ENCODE results near the gene IRS1. TPM values are rescaled to one million over a fixed set of nuclear protein-coding genes. Genes with fewer than 3 reads are reported as not detected.
A peak's percentile ranks its signal among the peaks of the same experiment; 100 is the strongest.

Gene IRS1
- total and polyA plus RNA-seq, 2 of the 4 experiments (the other 2 are of a cell fraction), result 21.1 to 37.1 TPM

GRCh38 chr2:226796012-226796839 lies 3.4 kb downstream of the IRS1 start:
- Histone ChIP-seq H3K9ac (ENCODE audit: low read depth, low read length) (peak overlapping the region; percentile 92), H3K27me3 (ENCODE audit: control insufficient read depth, insufficient read depth, low read length) (no peaks in the 10 kb centered on the region), H2BK5ac (ENCODE audit: low read depth, low read length, poor library complexity, severe bottlenecking) (peak overlapping the region; percentile 99), H3K14ac (replicated peaks; ENCODE audit: low read depth, low read length) (peak overlapping the region; percentile 99), H2AK9ac (replicated peaks; ENCODE audit: low read depth, low read length, poor library complexity) (peak overlapping the region; percentile 98), H3K18ac (ENCODE audit: low read depth, low read length) (peak overlapping the region; percentile 95), H2BK120ac (ENCODE audit: low read depth, low read length) (peak overlapping the region; percentile 86), H3K9me3 (ENCODE audit: control insufficient read depth, insufficient read depth, low read length) (no peaks in the 10 kb centered on the region), H3K79me1 (ENCODE audit: low read depth in 1 of 2, low read length in 2 of 2) (peaks cover 4 to 7% of the 10 kb centered on the region in 2 experiments; a peak in 3 of 4 replicates), H3K4me3 (ENCODE audit: insufficient read depth, low read depth, low read length) (peak overlapping the region; percentile 78), H2AK5ac (ENCODE audit: low read depth, low read length) (peak overlapping the region; percentile 28), H3K4ac (ENCODE audit: low read depth, low read length) (peak overlapping the region; percentile 89), H3K4me2 (ENCODE audit: low read depth, low read length) (peak overlapping the region; percentile 85), H3K36me3 (ENCODE audit: control insufficient read depth, insufficient read depth, low read length) (peaks cover 49% of the 10 kb centered on the region), H4K91ac (ENCODE audit: insufficient read depth, low read depth, low read length) (peak overlapping the region; percentile 91), H2AFZ (replicated peaks; ENCODE audit: low read length, poor library complexity) (peak overlapping the region; percentile 82), H2BK15ac (ENCODE audit: low read depth, low read length) (peak overlapping the region; percentile 72; the same call in 2 of the 3 replicates), H4K5ac (ENCODE audit: low read depth, low read length) (peak overlapping the region; percentile 76), H2BK20ac (ENCODE audit: low read depth, low read length) (peak overlapping the region; percentile 54), H3K4me1 (ENCODE audit: control insufficient read depth, insufficient read depth, low read length) (no peaks in the 10 kb centered on the region), H3K9me1 (ENCODE audit: insufficient read depth, low read length) (no peaks in the 10 kb centered on the region), H4K20me1 (ENCODE audit: insufficient read depth, low read length) (peaks cover 18% of the 10 kb centered on the region), H3K23ac (ENCODE audit: low read depth, low read length) (peak overlapping the region; percentile 84), H3K56ac (ENCODE audit: extremely low read depth, insufficient read depth, low read length) (peak overlapping the region; percentile 91), H4K8ac (ENCODE audit: low read depth in 2 of 2, low read length in 2 of 2) (peak overlapping the region; percentile 82 to 94), H3K27ac (ENCODE audit: insufficient read depth, low read length) (peak overlapping the region; percentile 97)
- 12% methylated on average over 7 of the region's 25 CpGs; no CpG with 5 or more reads in 1 of the 2 experiments for WGBS, 2 experiments (ENCODE audit: extremely low coverage in 2 of 2, insufficient read length in 1 of 2)
- dilution Hi-C loops (cut with HindIII; ENCODE audit: low sequenced_read_pairs, unreplicated experiment) (no loop called here), intact Hi-C loops (cut with micrococcal nuclease) (loop anchor here (1.0 to 10.0 kb wide), 5 partner anchors 69 to 765 kb away; no protein-coding TSS in a partner anchor), in situ Hi-C loops (cut with MboI; ENCODE audit: low sequenced_read_pairs) (loop anchor here (5.0 to 25.0 kb wide), 6 partner anchors 141 to 1684 kb away; no protein-coding TSS in a partner anchor)
- peak; percentile 14 for DNase-seq
- ChIA-PET CTCF (interaction anchor here (0.5 to 1.1 kb wide), 6 partner anchors 32 to 1127 kb away, joined by 3 read pairs; no protein-coding TSS in a partner anchor), POLR2A (ENCODE audit: unreplicated experiment) (interaction anchor here (0.6 to 1.4 kb wide), 4 partner anchors 29 to 365 kb away, joined by 3 to 4 read pairs (median 3); no protein-coding TSS in a partner anchor)
- no TSS peak for BruUV-seq (replicated peaks)
- no peak for ATAC-seq (ENCODE audit: low read depth)
- TF ChIP-seq FOS (IDR thresholded peaks at IDR 0.05; ENCODE audit: low read depth, low read length) (no peak), CHD1 (IDR thresholded peaks at IDR 0.05; ENCODE audit: low read depth, low read length) (no peak), MAFK (IDR thresholded peaks at IDR 0.05; ENCODE audit: low read depth, low read length) (no peak), ELK1 (IDR thresholded peaks at IDR 0.05; ENCODE audit: borderline replicate concordance, low read depth, low read length) (no peak), RAD21 (IDR thresholded peaks at IDR 0.05; ENCODE audit: low read length) (no peak; the same call in 1 of the 2 replicates), RCOR1 (IDR thresholded peaks at IDR 0.05; ENCODE audit: insufficient replicate concordance, low read length) (no peak), NFE2L2 (IDR thresholded peaks at IDR 0.05; ENCODE audit: low read depth, low read length) (no peak), BHLHE40 (IDR thresholded peaks at IDR 0.05; ENCODE audit: low read depth, low read length) (no peak), CEBPB (IDR thresholded peaks at IDR 0.05; ENCODE audit: low read depth, low read length) (no peak), CTCF (conservative IDR thresholded peaks at IDR 0.05; ENCODE audit: low read depth, low read length) (no peak), USF2 (IDR thresholded peaks at IDR 0.05; ENCODE audit: low read depth, low read length) (no peak), SMC3 (IDR thresholded peaks at IDR 0.05; ENCODE audit: low read depth, low read length) (no peak), MXI1 (IDR thresholded peaks at IDR 0.05; ENCODE audit: borderline replicate concordance, low read depth, low read length) (no peak)

Data from IMR-90 (cell line).